Large intestine (tissue), 3 donors: Measurements from ENCODE around the gene LIPJ. TPM values are rescaled to one million over a fixed set of nuclear protein-coding genes. Genes with fewer than 3 reads are reported as not detected.

ENCODE experiments used
- DNase-seq, 2 donors: peaks; one replicate each; pipeline versions ENCODE4 v3.0.0 to v3.0.0-alpha.2; 2013
- H3K27ac ChIP-seq: one replicate; pipeline ENCODE4 v1.5.1; 2013; ENCODE audit warnings: low read length
- H3K27me3 ChIP-seq: 2 replicates; pipeline ENCODE4 v1.6.1; 2013; ENCODE audit warnings: low read length; ENCODE audit not compliant: control insufficient read depth, insufficient read depth
- H3K36me3 ChIP-seq: 2 replicates; pipeline ENCODE4 v1.6.1; 2013; ENCODE audit warnings: low read length; ENCODE audit not compliant: control insufficient read depth, insufficient read depth
- H3K4me1 ChIP-seq: one replicate; pipeline ENCODE4 v1.6.1; 2013; ENCODE audit warnings: low read length; ENCODE audit not compliant: control insufficient read depth, insufficient read depth
- H3K4me3 ChIP-seq: one replicate; pipeline ENCODE4 v1.5.1; 2013; ENCODE audit warnings: low read length
- H3K9me3 ChIP-seq: one replicate; pipeline ENCODE4 v1.6.1; 2013; ENCODE audit warnings: mild to moderate bottlenecking, low read depth, low read length, moderate library complexity; ENCODE audit not compliant: control insufficient read depth
- WGBS: methylation state at CpG from one replicate; pipeline ENCODE4 v1.1.5; 2013; ENCODE audit warnings: low lambda C conversion rate; ENCODE audit not compliant: insufficient coverage; 5-methylcytosine and 5-hydroxymethylcytosine counted together
- polyA plus RNA-seq: library from polyadenylated mRNA; unstranded; fragments of 120-200 nt; gene quantifications from one replicate; pipeline ENCODE4 v1.2.1, GENCODE V29; 2013

The LIPJ gene
- polyA plus RNA-seq, 1 donor, result 0.10 TPM

DNA sequence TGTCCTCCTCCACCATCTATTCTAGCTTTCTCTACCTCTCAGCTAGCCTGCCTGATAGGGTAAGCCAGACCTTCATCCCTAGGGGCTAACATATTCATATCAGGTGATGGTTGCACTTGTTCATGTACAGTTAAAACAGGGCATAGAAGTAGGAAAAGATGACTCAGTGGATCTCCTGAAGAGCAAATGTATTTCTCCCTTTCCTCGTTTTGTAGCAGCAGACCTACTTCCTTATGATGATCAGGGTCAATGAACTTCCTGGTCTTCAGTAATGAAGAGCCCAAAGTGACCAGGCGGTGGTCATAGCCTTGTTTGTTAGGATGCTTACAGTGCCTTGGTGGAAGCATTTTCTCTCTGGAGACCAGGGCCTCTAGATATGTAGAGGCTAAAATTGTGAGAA, 6.3 kb downstream of the LIPJ start:
- no peaks in the 10 kb centered on the region for H3K27me3 ChIP-seq
- H3K36me3 ChIP-seq, result no peaks in the 10 kb centered on the region
- H3K4me3 ChIP-seq, result no peak overlapping the region
- no peak for DNase-seq
- H3K9me3 ChIP-seq, result no peaks in the 10 kb centered on the region
- no peak overlapping the region for H3K27ac ChIP-seq
- no peaks in the 10 kb centered on the region for H3K4me1 ChIP-seq
- WGBS, result no CpG with 5 or more reads among the region's 2 CpGs

DNA sequence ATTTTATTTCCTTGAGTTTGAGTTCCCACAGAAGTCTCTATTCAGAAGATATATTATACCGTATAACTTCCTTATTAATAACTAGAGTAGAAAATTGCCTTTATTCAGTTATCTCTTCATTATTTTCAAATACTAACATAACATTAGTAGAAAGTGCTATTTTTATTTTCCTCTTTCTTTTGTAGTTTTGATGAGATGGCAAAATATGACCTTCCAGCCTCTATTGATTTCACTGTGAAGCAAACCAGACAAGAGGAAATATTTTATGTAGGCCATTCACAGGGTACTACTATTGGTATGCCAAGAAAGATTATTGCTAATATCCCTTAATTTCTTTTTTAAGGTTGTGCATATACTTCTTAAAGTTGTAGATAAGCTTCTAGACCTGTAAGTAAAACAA, 7.9 kb downstream of the LIPJ start:
- Histone ChIP-seq H3K27me3 (no peaks in the 10 kb centered on the region), H3K4me3 (no peak overlapping the region), H3K9me3 (no peaks in the 10 kb centered on the region), H3K27ac (no peak overlapping the region), H3K4me1 (no peaks in the 10 kb centered on the region), H3K36me3 (no peaks in the 10 kb centered on the region)
- 100% methylated on average over 1 of the region's 1 CpG for WGBS
- DNase-seq, result no peak

DNA sequence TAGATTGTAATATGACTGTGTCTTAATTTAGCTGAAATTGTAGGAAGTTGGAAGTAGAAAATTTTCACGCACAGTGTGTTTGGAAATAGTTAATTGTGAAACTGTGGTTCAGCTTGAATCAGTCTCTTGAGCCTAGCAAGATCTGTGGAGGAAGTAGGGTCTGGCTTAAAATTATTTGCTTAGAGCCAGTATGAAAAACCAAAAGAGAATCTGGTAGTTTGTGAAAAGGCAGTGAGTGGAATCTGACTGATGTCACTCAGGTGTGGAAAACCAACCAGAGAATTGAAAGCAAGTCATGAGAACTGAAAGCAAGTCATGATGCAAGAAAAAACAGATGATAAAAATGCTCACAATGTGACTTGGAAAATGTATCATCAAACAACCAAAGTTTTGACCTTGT, 11.5 kb downstream of the LIPJ start:
- peak in 1 of 2 donors; percentile 14 for DNase-seq
- WGBS, result 100% methylated on average over 1 of the region's 1 CpG

DNA sequence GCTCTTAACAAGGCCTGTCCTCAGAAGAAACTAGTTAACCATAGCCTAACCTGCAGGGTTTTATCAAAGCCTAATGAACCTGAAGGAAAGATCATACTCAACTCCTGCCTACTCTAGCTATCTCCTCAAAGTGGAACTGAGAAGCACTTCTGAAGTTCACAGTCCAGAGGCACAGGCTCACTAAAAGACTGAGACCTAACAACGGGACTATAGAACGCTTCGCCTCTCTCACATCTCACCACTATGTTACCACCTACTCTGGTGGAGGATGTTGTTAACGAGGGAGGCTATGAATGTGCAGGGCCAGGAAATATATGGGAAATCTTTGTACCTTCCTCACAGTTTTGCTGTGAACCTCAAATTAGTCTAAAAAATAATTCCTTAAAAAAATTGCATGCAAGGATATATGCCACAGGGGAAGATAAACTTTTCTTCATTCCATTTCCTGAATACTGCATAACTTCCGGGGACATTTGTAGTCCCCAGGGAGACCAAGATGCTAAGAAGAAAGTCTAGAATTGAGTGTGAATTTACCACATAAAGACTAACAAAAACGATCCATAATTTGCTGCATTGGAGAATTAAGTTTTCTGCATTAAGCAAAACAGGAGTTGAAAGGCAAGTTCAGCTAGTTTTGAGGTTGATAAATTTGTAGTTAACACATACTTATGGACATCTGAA, 21.6 kb downstream of the LIPJ start:
- Histone ChIP-seq H3K9me3 (no peaks in the 10 kb centered on the region), H3K4me1 (no peaks in the 10 kb centered on the region), H3K4me3 (no peak overlapping the region), H3K27me3 (peaks cover 2% of the 10 kb centered on the region), H3K36me3 (no peaks in the 10 kb centered on the region), H3K27ac (no peak overlapping the region)
- 94% methylated on average over 2 of the region's 6 CpGs for WGBS
- no peak for DNase-seq

More for the DNA sequence above, 11.5 kb downstream of the LIPJ start:
- Histone ChIP-seq H3K4me3 (no peak overlapping the region), H3K27ac (no peak overlapping the region), H3K4me1 (no peaks in the 10 kb centered on the region), H3K27me3 (no peaks in the 10 kb centered on the region), H3K9me3 (no peaks in the 10 kb centered on the region), H3K36me3 (no peaks in the 10 kb centered on the region)

DNA sequence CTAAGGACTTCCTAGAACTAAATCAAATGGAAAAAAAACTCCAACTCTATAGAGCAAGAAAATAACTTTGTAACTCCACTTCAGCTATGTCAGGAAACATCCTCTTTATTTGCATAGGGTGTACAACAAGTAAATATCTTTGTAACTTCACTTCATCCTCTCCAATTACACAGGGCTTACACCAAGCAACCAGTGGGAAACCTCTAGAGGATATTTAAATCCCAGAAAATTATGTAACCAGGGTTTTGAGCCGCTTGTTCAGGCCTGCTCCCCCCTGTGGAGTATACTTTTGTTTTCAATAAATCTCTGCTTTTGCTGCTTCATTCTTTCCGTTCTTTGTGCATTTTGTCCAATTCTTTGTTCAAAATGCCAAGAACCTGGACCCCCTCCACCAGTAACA, 22.2 kb downstream of the LIPJ start:
- no peak for DNase-seq
- 83% methylated on average over 1 of the region's 2 CpGs for WGBS
- Histone ChIP-seq H3K36me3 (no peaks in the 10 kb centered on the region), H3K9me3 (no peaks in the 10 kb centered on the region), H3K27me3 (peaks cover 2% of the 10 kb centered on the region), H3K27ac (no peak overlapping the region), H3K4me3 (no peak overlapping the region), H3K4me1 (no peaks in the 10 kb centered on the region)

DNA sequence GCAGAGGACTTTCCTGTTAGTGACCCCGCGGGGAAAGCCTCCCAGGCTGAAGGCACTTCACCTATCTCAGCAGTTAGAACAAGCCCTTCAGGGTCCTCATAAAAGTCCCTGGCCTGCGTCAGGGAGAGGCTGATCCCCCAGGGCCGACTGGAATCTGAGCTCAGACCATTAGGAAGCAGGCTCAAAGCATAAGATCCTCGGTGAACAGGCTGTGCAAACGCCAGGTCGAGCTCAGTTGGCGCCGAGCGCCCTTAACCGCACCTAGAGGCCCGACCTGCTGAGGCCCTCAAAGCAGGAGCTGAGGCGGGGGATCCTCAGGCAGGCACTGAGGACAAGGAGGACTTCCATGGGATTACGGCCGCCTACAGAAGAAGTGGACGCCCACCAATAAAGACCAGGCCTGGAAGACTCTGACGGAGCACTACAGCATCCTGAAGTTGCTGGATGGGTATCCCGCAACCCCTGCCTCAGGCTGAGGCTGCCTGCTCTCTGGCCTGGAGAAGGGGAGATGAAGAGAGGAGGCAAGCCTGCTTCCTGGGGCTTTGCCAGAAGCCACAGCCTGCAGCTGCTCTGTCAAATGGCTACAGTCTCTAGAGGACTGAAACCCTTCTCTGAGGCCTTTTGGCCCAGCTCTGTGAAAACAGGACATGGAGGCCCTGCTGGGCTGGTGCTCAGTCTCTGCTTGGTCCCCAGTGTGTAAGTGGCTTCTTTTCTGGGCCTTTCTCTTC, 29.9 kb downstream of the LIPJ start:
- Histone ChIP-seq H3K27ac (no peak overlapping the region), H3K4me3 (no peak overlapping the region), H3K36me3 (no peaks in the 10 kb centered on the region), H3K27me3 (no peaks in the 10 kb centered on the region), H3K4me1 (no peaks in the 10 kb centered on the region), H3K9me3 (no peaks in the 10 kb centered on the region)
- peak in 1 of 2 donors; percentile 1 for DNase-seq
- WGBS, result no CpG with 5 or more reads among the region's 18 CpGs

DNA sequence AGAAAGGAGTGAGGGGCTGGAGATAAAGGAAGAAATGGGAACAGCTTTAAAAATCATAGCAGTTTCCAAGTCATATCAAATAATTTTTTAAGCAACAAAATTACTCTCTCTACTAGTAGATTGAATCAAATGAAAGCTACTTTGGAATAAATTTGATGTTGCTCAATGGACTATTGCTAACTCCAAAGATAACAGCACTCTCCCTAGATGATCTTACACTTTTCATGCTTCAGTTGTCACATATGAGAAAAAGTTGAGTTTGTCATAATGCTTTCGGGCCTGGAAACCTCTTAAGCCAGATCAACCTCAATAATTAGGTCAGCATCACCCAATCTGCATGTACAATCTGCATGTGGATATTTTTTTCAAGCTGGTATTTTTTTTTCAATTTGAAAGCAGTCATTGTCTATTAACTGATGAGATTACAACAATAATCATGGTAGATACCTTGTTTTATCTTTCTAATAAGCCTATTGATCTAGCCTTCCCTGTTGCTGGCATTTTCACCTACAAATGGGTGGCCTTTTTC, 31.3 kb downstream of the LIPJ start:
- Histone ChIP-seq H3K9me3 (no peaks in the 10 kb centered on the region), H3K36me3 (no peaks in the 10 kb centered on the region), H3K27me3 (no peaks in the 10 kb centered on the region), H3K4me3 (no peak overlapping the region), H3K4me1 (no peaks in the 10 kb centered on the region), H3K27ac (no peak overlapping the region)
- no peak for DNase-seq
- no CpG with 5 or more reads among the region's 1 CpG for WGBS

DNA sequence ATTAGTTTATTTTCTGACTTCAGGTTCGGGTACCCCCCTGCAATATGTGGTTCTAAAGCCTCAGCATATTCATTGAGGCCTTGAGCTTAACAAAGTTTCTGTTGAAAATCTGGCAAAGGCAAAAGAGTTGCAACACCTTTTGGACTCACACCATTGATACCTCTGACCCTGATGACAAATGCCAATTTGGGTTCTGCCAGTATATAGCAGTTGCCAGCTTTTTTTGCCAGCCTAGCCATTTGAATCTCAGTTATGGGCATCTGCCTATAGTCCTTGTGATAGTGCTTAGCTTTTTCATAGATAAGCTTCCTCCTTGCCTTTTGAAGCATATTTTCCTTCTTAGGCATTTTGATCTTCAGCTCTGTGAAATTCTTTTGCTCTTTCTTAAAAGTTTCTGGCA, 31.9 kb downstream of the LIPJ start:
- no CpG with 5 or more reads among the region's 1 CpG for WGBS

DNA sequence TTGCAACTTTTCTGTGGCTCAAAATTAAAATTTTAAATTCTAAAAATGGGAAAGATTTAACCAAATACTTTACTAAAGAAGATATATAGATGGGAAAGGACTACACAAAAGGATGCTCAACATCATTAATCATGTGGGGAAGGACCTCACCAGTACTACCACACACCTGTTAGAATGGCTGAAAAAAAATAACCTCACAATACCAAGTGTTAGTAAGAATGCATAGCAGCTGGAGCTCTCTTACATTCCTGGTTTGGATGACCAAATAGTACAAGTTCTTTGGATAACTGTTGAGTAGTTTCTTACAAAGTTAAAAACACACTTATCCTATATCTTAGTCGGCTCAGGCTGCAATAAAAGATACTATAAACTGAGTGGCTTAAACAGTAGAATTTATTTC, 33.9 kb downstream of the LIPJ start:
- no peaks in the 10 kb centered on the region for H3K27me3 ChIP-seq
- H3K27ac ChIP-seq, result no peak overlapping the region
- DNase-seq, result no peak
- WGBS, result no CpG with 5 or more reads among the region's 1 CpG
- no peaks in the 10 kb centered on the region for H3K9me3 ChIP-seq
- no peaks in the 10 kb centered on the region for H3K4me1 ChIP-seq
- H3K4me3 ChIP-seq, result no peak overlapping the region
- no peaks in the 10 kb centered on the region for H3K36me3 ChIP-seq

More for the DNA sequence above, 31.9 kb downstream of the LIPJ start:
- H3K36me3 ChIP-seq, result no peaks in the 10 kb centered on the region
- no peak overlapping the region for H3K4me3 ChIP-seq
- H3K27ac ChIP-seq, result no peak overlapping the region
- no peaks in the 10 kb centered on the region for H3K27me3 ChIP-seq
- H3K4me1 ChIP-seq, result no peaks in the 10 kb centered on the region
- no peak for DNase-seq
- H3K9me3 ChIP-seq, result no peaks in the 10 kb centered on the region

DNA sequence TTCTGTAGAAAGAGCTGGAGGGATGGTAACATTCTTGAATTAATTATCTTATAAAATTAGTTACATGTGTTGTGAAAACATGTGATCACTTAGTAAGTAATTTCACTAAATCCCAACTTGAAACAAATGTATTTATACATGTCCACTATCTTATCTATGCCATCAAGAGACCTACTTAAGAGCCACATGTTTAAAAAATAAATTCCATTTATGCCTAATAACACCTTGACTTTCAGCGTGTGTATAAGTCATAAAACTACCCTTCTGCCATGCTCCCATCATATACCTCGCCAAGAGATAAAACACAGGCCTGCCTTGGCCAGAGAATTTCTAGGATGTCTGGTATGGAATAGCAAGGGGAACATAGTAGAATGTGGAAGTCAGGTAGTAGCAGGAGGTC, 37.3 kb downstream of the LIPJ start:
- H3K27me3 ChIP-seq, result no peaks in the 10 kb centered on the region
- no peak for DNase-seq
- H3K36me3 ChIP-seq, result no peaks in the 10 kb centered on the region
- WGBS, result no CpG with 5 or more reads among the region's 2 CpGs
- H3K27ac ChIP-seq, result no peak overlapping the region
- no peaks in the 10 kb centered on the region for H3K9me3 ChIP-seq
- H3K4me1 ChIP-seq, result no peaks in the 10 kb centered on the region
- no peak overlapping the region for H3K4me3 ChIP-seq
